Endothelial cell of umbilical vein (primary cell): ENCODE measurements around the gene UNKL. TPM values are rescaled to one million over a fixed set of nuclear protein-coding genes. Genes with fewer than 3 reads are reported as not detected.
"Not testable (repeated sequence)": the region's sequence is repeated elsewhere in the genome, so short reads cannot be mapped to it uniquely, and the experiment has no call there.

Source experiments
- BruUV-seq: library from RNA; stranded (reverse); fragments of 400-500 nt; replicated peaks from 2 replicates; lab custom pipeline; 2021; lab: Mats Ljungman, UMichigan
- CTCF ChIA-PET: fragments of 300-600, 350-600 bp; sonication (Branson Sonifier 250); formaldehyde crosslinking; loops from one replicate; lab custom pipeline; 2021; ENCODE audit warnings: antibody characterized with exemption, inconsistent platforms; lab: Charles Lee
- POLR2A ChIA-PET: fragments of 300-600, 350-600 bp; sonication (Branson Sonifier 250); formaldehyde crosslinking; loops from one replicate; lab custom pipeline; 2021; ENCODE audit warnings: antibody characterized with exemption, inconsistent platforms; lab: Charles Lee
- DNase-seq: peaks from one replicate; pipeline ENCODE4 v3.0.0-alpha.2; 2011; ENCODE audit warnings: low read depth, low spot score
- FAIRE-seq: peaks from 2 replicates; lab custom pipeline; 2011; peaks lifted over from hg19 to GRCh38; lab: Jason Lieb, UNC
- H2AFZ ChIP-seq: 2 replicates; pipeline ENCODE4 v1.6.0; 2012; ENCODE audit warnings: low read depth, low read length, control low read depth, inconsistent platforms
- H3K27ac ChIP-seq: 2 replicates; pipeline ENCODE4 v1.5.1; 2011; ENCODE audit warnings: low read depth, mild to moderate bottlenecking, control low read depth, low read length, moderate library complexity; ENCODE audit not compliant: insufficient read depth
- H3K27me3 ChIP-seq, 2 experiments: 2 replicates each; pipeline versions ENCODE4 v1.6.0 to v1.6.1; 2011; ENCODE audit warnings: low read length in 2 of 2, mixed read lengths in 1 of 2; ENCODE audit not compliant: control insufficient read depth in 2 of 2, insufficient read depth in 2 of 2
- H3K36me3 ChIP-seq, 2 experiments: 2 replicates in 1 of 2; 3 replicates in 1 of 2; pipeline ENCODE4 v1.5.1; 2011; ENCODE audit warnings: low read length in 2 of 2, mild to moderate bottlenecking in 1 of 2, moderate library complexity in 1 of 2; ENCODE audit not compliant: control insufficient read depth in 2 of 2, insufficient read depth in 2 of 2; ENCODE audit errors: extremely low read depth in 1 of 2
- H3K4me1 ChIP-seq: 3 replicates; pipeline ENCODE4 v1.5.1; 2011; ENCODE audit warnings: mild to moderate bottlenecking, low read length; ENCODE audit not compliant: control insufficient read depth, insufficient read depth; ENCODE audit errors: extremely low read depth
- H3K4me2 ChIP-seq: 2 replicates; pipeline ENCODE4 v1.6.1; 2011; ENCODE audit warnings: low read length, control low read depth, mixed read lengths; ENCODE audit not compliant: insufficient read depth
- H3K4me3 ChIP-seq, 3 experiments: fragments of 200-600 bp in 1 of 3; sonication (generic), shearing (Covaris generic) in 1 of 3; replicated peaks in 1 of 3; 2 replicates each; pipeline ENCODE4 v1.5.1; 2011 to 2016; ENCODE audit warnings: control low read depth in 3 of 3, low read length in 3 of 3, mild to moderate bottlenecking in 2 of 3, inconsistent platforms in 1 of 3, low read depth in 1 of 3, moderate library complexity in 1 of 3; ENCODE audit not compliant: insufficient read depth in 1 of 3
- H3K79me2 ChIP-seq: 2 replicates; pipeline ENCODE4 v1.6.0; 2012; ENCODE audit warnings: low read length, inconsistent platforms; ENCODE audit not compliant: control insufficient read depth, insufficient read depth
- H3K9ac ChIP-seq: replicated peaks from 2 replicates; pipeline ENCODE3; 2011; ENCODE audit warnings: low read length, control low read depth; ENCODE audit not compliant: insufficient read depth; ENCODE audit errors: extremely low read depth
- H3K9me1 ChIP-seq: replicated peaks from 3 replicates; pipeline ENCODE4 v1.6.0; 2011; ENCODE audit warnings: mild to moderate bottlenecking, low read length; ENCODE audit not compliant: control insufficient read depth, insufficient read depth; ENCODE audit errors: extremely low read depth
- H3K9me3 ChIP-seq: replicated peaks from 2 replicates; pipeline ENCODE4 v1.5.1; 2012; ENCODE audit warnings: low read length, inconsistent platforms; ENCODE audit not compliant: control insufficient read depth, insufficient read depth
- H4K20me1 ChIP-seq: replicated peaks from 2 replicates; pipeline ENCODE3; 2011; ENCODE audit warnings: mild to moderate bottlenecking, low read length; ENCODE audit not compliant: control insufficient read depth, insufficient read depth; ENCODE audit errors: extremely low read depth
- EZH2 ChIP-seq: IDR thresholded peaks from 2 replicates; pipeline ENCODE4 v1.6.1; 2012; ENCODE audit warnings: borderline replicate concordance, low read depth, mild to moderate bottlenecking, moderate library complexity, low read length, inconsistent platforms; ENCODE audit not compliant: severe bottlenecking
- FOS ChIP-seq: IDR thresholded peaks from 2 replicates; pipeline ENCODE4 v1.6.1; 2011; ENCODE audit warnings: mild to moderate bottlenecking, low read length, moderate library complexity, borderline replicate concordance; ENCODE audit not compliant: insufficient read depth
- GATA2 ChIP-seq: IDR thresholded peaks from 2 replicates; pipeline ENCODE4 v1.7.0; 2011; ENCODE audit warnings: low read depth, mild to moderate bottlenecking, moderate library complexity, mixed read lengths, low read length; ENCODE audit not compliant: insufficient read length, insufficient read depth
- JUN ChIP-seq: IDR thresholded peaks from 2 replicates; pipeline ENCODE4 v1.6.1; 2011; ENCODE audit warnings: borderline replicate concordance, low read depth; ENCODE audit not compliant: insufficient read length, insufficient read depth
- MAX ChIP-seq: IDR thresholded peaks from 2 replicates; pipeline ENCODE4 v1.6.1; 2011; ENCODE audit not compliant: insufficient read depth, insufficient read length
- MYC ChIP-seq: IDR thresholded peaks from one replicate; pipeline ENCODE4 v1.6.1; 2011; ENCODE audit warnings: mild to moderate bottlenecking, low read depth, low read length
- POLR2A ChIP-seq: IDR thresholded peaks from 2 replicates; pipeline ENCODE4 v1.6.1; 2012; ENCODE audit warnings: low read depth, mild to moderate bottlenecking, control low read depth, low read length
- POLR2AphosphoS5 ChIP-seq: IDR thresholded peaks from 2 replicates; pipeline ENCODE4 v1.6.1; 2012; ENCODE audit warnings: low read depth, mild to moderate bottlenecking, control low read depth, low read length, moderate library complexity; ENCODE audit not compliant: insufficient read depth
- dilution Hi-C: fragments of 300-500 bp; cut with MboI; formaldehyde crosslinking; loops from one replicate; pipeline ENCODE4 v1.15.0; 2019; ENCODE audit warnings: low sequenced_read_pairs; ENCODE audit not compliant: extremely low pct_ligation_motif_present
- intact Hi-C: fragments of 100-400 bp; cut with micrococcal nuclease; formaldehyde crosslinking; loops from one replicate; pipeline ENCODE4 v1.10.0; 2022
- polyA plus RNA-seq, 4 experiments: library from polyadenylated mRNA; depleted of rRNA in 3 of 4; stranded (reverse) in 3 of 4; unstranded in 1 of 4; fragments of >200 nt; gene quantifications; 2 replicates each; pipeline versions ENCODE4 v1.2.1 to v1.2.3, GENCODE V29; 2011 to 2012; ENCODE audit warnings: missing spikeins in 1 of 4
- total RNA-seq: library from RNA; stranded (reverse); gene quantifications from 2 replicates; pipeline ENCODE4 v1.2.3, GENCODE V29; 2021

UNKL gene
- total and polyA plus RNA-seq, 2 donors (not counting 3 experiments of a cell fraction or from before 2014, with no cell fraction given), result 17.1 to 32.8 TPM

- CTCF ChIA-PET, H3K9me3 ChIP-seq, H3K4me2 ChIP-seq, DNase-seq, intact Hi-C loops, FAIRE-seq, H3K9ac ChIP-seq, H3K79me2 ChIP-seq, BruUV-seq, H4K20me1 ChIP-seq, dilution Hi-C loops, H2AFZ ChIP-seq, H3K9me1 ChIP-seq, POLR2A ChIA-PET, H3K4me3 ChIP-seq, H3K27ac ChIP-seq: not testable (repeated sequence)
- Histone ChIP-seq H3K36me3 (peaks cover 3 to 13% of the 10 kb centered on the region in 2 experiments), H3K27me3 (peaks cover 21 to 24% of the 10 kb centered on the region in 2 experiments), H3K4me1 (peaks cover 12% of the 10 kb centered on the region)
These were observed 86.4 kb downstream of the UNKL start for GRCh38 chr16:1328136-1328535.

GRCh38 chr16:1327619-1327947, 86.9 kb downstream of the UNKL start:
- peaks cover 3 to 13% of the 10 kb centered on the region in 2 experiments for H3K36me3 ChIP-seq
- DNase-seq (no peak), FAIRE-seq (no peak)
- no peak overlapping the region for H3K4me2 ChIP-seq
- dilution Hi-C loops, result no loop called here
- H3K9me1 ChIP-seq, result no peaks in the 10 kb centered on the region
- no peak overlapping the region for H2AFZ ChIP-seq
- H3K4me3 ChIP-seq, result no peak overlapping the region
- H3K9ac ChIP-seq, result no peak overlapping the region
- BruUV-seq, result no TSS peak
- no peaks in the 10 kb centered on the region for H4K20me1 ChIP-seq
- H3K27me3 ChIP-seq, result peaks cover 15 to 18% of the 10 kb centered on the region in 2 experiments
- H3K27ac ChIP-seq, result no peak overlapping the region
- ChIA-PET CTCF (interaction anchor here (0.6 kb wide), 1 partner anchor 9 kb away, joined by 3 read pairs; no protein-coding TSS in a partner anchor), POLR2A (no interaction called here)
- no peaks in the 10 kb centered on the region for H3K79me2 ChIP-seq
- no peaks in the 10 kb centered on the region for H3K9me3 ChIP-seq
- peaks cover 12% of the 10 kb centered on the region for H3K4me1 ChIP-seq
- intact Hi-C loops, result no loop called here
- no peak for TF ChIP-seq JUN
- no peak for TF ChIP-seq EZH2
- no peak for TF ChIP-seq POLR2A
- TF ChIP-seq FOS, result no peak
- TF ChIP-seq POLR2AphosphoS5, result no peak
- no peak for TF ChIP-seq MYC
- TF ChIP-seq GATA2, result no peak
- TF ChIP-seq MAX, result no peak
